SK-N-MC (cell line): ENCODE measurements around the gene PRKCZ.

Experiments
- DNase-seq: peaks from one replicate; pipeline ENCODE4 v3.0.0-alpha.2; 2011; ENCODE audit warnings: low read depth, low spot score
- H3K27ac ChIP-seq: fragments of 200-600 bp; sonication (generic); 2 replicates; pipeline ENCODE4 v1.5.1; 2016; ENCODE audit warnings: mixed run types
- H3K36me3 ChIP-seq: fragments of 200-600 bp; sonication (generic); 2 replicates; pipeline ENCODE4 v1.6.1; 2017; ENCODE audit warnings: antibody characterized with exemption, low read length, mixed read lengths; ENCODE audit not compliant: insufficient read depth
- H3K4me3 ChIP-seq: fragments of 200-600 bp; sonication (generic); 2 replicates; pipeline ENCODE4 v1.5.1; 2016
- H3K9ac ChIP-seq: fragments of 200-600 bp; sonication (generic); 2 replicates; pipeline ENCODE4 v1.8.0; 2017; ENCODE audit warnings: mixed run types, mixed read lengths; ENCODE audit not compliant: insufficient read length
- H3K9me3 ChIP-seq: fragments of 200-600 bp; sonication (generic); 2 replicates; pipeline ENCODE4 v1.6.1; 2017; ENCODE audit warnings: low read depth, mild to moderate bottlenecking, antibody characterized with exemption, low read length, moderate library complexity, mixed read lengths
- EZH2 ChIP-seq: fragments of 200-600 bp; sonication (generic); IDR thresholded peaks from one replicate; pipeline ENCODE4 v1.6.1; 2017; ENCODE audit warnings: antibody characterized with exemption
- FOXP2 ChIP-seq: optimal IDR thresholded peaks from 2 replicates; pipeline ENCODE3; 2011; ENCODE audit warnings: mild to moderate bottlenecking, moderate library complexity; ENCODE audit not compliant: insufficient read depth; ENCODE audit errors: extremely low read length, control extremely low read depth
- POLR2AphosphoS5 ChIP-seq: IDR thresholded peaks from 2 replicates; pipeline ENCODE4 v1.6.1; 2012; ENCODE audit warnings: mild to moderate bottlenecking, low read depth, low read length, borderline replicate concordance

The PRKCZ gene

DNA sequence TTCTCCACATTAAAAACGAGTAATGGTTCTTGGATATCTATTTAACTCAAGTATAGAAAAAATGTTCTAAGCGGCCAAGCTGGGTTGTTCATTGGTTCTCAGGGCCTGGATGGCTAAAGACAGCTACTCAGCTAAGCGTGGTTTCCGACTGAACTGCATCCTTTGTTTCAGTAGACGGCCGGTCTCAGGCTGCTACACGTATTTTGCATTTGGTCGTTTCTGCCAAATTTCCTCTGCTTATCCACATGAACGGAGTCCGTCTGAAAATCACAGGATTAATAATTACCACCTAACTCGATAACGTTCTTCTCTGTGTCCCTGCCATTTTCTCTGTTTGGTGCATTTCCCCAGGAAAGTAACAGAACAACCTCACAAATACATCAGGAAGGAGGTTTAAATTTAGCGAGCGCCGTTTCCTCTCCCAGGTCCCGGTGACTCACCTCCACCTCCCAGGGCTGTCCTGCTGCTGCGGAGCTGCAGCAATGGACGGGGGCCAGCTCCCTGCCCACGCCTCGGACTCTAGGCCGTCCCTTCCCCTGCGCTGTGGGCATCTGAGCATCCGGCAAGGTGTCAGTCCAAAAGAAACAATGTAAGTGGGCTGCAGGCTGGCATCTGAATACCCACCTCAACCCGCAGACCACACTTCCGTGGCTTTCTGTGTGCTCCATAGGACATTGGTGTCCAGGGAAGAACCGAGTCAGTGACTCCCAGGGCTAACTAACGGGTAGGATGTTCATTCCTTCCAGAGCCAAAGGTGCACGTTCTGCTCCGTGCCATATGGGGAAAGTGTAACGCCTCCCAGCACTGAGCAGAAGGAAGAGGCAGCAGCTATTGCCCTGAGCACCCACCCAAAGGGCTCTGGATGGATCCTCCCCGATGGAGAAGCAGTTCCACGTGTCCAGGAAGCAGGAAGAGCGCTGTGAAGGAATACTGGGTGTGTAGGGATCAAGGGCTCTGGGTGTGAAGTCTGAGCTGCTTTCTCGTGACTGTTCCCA is 35.2 kb upstream of the PRKCZ start:
- no peaks in the 10 kb centered on the region for H3K36me3 ChIP-seq
- no peak for DNase-seq
- no peaks in the 10 kb centered on the region for H3K9me3 ChIP-seq
- H3K4me3 ChIP-seq = no peak overlapping the region
- no peak overlapping the region for H3K27ac ChIP-seq
- no peak for TF ChIP-seq EZH2
- no peak for TF ChIP-seq POLR2AphosphoS5
- no peak for TF ChIP-seq FOXP2
- no peak overlapping the region for H3K9ac ChIP-seq

DNA sequence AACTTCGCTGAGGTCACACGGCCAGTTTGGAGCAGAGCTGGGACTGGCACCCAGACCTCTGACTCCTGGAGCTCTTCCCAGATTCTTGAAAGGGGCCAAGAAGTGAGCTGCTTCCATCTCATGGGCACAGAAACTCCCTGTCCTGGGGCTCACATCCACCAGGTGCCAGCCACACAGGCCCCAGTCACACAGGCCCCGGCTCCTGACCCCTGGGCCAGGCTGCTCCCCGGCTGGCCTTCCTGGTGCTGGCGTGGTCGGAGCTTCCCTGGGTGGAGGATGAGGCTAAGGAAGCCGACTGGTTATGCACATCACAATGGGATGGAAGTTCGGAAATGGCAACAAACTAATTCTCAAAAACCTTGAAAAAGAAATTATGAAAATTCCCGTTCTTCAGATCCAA is 34.1 kb upstream of the PRKCZ start:
- TF ChIP-seq EZH2 = no peak
- TF ChIP-seq FOXP2 = no peak
- no peak for TF ChIP-seq POLR2AphosphoS5
- no peaks in the 10 kb centered on the region for H3K9me3 ChIP-seq
- DNase-seq = no peak
- no peaks in the 10 kb centered on the region for H3K36me3 ChIP-seq
- no peak overlapping the region for H3K4me3 ChIP-seq
- H3K9ac ChIP-seq = no peak overlapping the region
- no peak overlapping the region for H3K27ac ChIP-seq

GRCh38 chr1:2018217-2019171 is 31.7 kb upstream of the PRKCZ start:
- Histone ChIP-seq H3K27ac (no peak overlapping the region), H3K36me3 (no peaks in the 10 kb centered on the region), H3K9ac (no peak overlapping the region), H3K4me3 (no peak overlapping the region), H3K9me3 (no peaks in the 10 kb centered on the region)
- no peak for DNase-seq
- TF ChIP-seq FOXP2 (no peak), EZH2 (no peak), POLR2AphosphoS5 (no peak)

DNA sequence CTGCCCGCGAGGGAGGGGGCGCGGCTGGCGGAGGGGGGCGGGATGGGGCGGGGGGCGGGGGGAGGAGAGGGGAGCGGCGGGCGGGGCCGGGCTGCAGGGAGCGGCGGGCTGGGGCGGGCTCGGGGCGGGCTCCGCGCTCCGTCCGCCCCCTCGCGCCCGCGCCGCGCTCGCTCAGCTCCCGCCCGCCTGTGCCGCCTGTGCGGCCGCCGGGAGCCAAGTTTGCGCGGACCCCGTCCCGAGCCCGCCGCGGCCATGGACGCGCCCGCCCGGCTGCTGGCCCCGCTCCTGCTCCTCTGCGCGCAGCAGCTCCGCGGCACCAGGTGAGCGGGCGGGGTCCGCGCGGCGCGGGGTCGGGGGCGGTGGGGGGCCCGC is 31.1 kb upstream of the PRKCZ start, which contains the start of gene GABRD:
Gene GABRD, plus strand, starts transcription at position 174 of the 372 bp plus-strand sequence. Its CDS starts 79 bp downstream, at position 253.
- H3K27ac ChIP-seq = no peak within 1 kb of the TSS
- H3K9me3 ChIP-seq = no peaks in the 10 kb centered on the region
- DNase-seq = no peak
- peak within 1 kb of the TSS; percentile 55 for H3K4me3 ChIP-seq
- H3K9ac ChIP-seq = no peak within 1 kb of the TSS
- no peaks in the 10 kb centered on the region for H3K36me3 ChIP-seq
- TF ChIP-seq EZH2 (no peak), FOXP2 (no peak), POLR2AphosphoS5 (no peak)

GRCh38 chr1:2019571-2020309 is 30.5 kb upstream of the PRKCZ start:
- Histone ChIP-seq H3K27ac (no peak overlapping the region), H3K9me3 (no peaks in the 10 kb centered on the region), H3K4me3 (peak overlapping the region; percentile 55), H3K9ac (no peak overlapping the region), H3K36me3 (no peaks in the 10 kb centered on the region)
- DNase-seq = no peak
- TF ChIP-seq FOXP2 (no peak), EZH2 (no peak), POLR2AphosphoS5 (no peak)

- no peak for TF ChIP-seq FOXP2
- TF ChIP-seq EZH2 = no peak
- TF ChIP-seq POLR2AphosphoS5 = no peak
- Histone ChIP-seq H3K9me3 (no peaks in the 10 kb centered on the region), H3K36me3 (no peaks in the 10 kb centered on the region), H3K9ac (no peak overlapping the region), H3K27ac (no peak overlapping the region), H3K4me3 (no peak overlapping the region)
- DNase-seq = no peak
These were observed 29.9 kb upstream of the PRKCZ start for GRCh38 chr1:2020310-2020655.

DNA sequence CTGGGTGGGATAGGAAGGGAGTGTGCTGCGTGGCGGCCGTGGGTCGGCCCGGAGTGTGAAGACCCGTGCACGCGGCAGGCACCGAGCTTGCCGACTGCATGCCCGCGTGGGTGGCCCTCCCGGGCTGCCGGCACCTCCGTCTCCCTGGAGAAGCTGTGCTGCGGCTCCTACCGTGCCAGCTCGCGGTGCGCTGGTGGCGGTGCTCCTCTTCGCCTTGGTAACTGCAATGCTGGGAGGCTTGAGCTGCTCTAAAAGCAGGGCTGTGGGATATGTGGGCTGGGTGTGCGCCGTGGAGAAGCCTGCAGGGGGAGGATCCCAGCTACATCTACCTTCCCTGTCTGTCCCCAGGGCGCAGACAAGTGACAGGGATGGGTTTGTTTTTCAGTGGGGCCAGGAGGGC is 28.7 kb upstream of the PRKCZ start:
- TF ChIP-seq FOXP2 (no peak), EZH2 (no peak), POLR2AphosphoS5 (no peak)
- H3K4me3 ChIP-seq = no peak overlapping the region
- no peaks in the 10 kb centered on the region for H3K36me3 ChIP-seq
- no peak overlapping the region for H3K9ac ChIP-seq
- H3K9me3 ChIP-seq = no peaks in the 10 kb centered on the region
- no peak overlapping the region for H3K27ac ChIP-seq
- no peak for DNase-seq
